ENCODE measurements around the gene CENPL.
A peak's percentile ranks its signal among the peaks of the same experiment; 100 is the strongest.

- TF ChIP-seq CTCF (IDR thresholded peaks at IDR 0.05): no peak
- TF ChIP-seq POLR2A (IDR thresholded peaks at IDR 0.05): no peak
- TF ChIP-seq POLR2AphosphoS5 (IDR thresholded peaks at IDR 0.05): peak in 1 of 3 donors; percentile 64
These were observed 43.8 kb upstream of the CENPL start, which contains the start of gene ZBTB37 for GRCh38 chr1:173868266-173869020.

Data from breast epithelium (tissue), 3 donors.